ENCODE data around the gene DPM1. TPM values are rescaled to one million over a fixed set of nuclear protein-coding genes. Genes with fewer than 3 reads are reported as not detected.

DPM1 gene
- total RNA-seq, 6 donors from 2014 or later = 16.4 to 61.2 (median 28.4) TPM

DNA sequence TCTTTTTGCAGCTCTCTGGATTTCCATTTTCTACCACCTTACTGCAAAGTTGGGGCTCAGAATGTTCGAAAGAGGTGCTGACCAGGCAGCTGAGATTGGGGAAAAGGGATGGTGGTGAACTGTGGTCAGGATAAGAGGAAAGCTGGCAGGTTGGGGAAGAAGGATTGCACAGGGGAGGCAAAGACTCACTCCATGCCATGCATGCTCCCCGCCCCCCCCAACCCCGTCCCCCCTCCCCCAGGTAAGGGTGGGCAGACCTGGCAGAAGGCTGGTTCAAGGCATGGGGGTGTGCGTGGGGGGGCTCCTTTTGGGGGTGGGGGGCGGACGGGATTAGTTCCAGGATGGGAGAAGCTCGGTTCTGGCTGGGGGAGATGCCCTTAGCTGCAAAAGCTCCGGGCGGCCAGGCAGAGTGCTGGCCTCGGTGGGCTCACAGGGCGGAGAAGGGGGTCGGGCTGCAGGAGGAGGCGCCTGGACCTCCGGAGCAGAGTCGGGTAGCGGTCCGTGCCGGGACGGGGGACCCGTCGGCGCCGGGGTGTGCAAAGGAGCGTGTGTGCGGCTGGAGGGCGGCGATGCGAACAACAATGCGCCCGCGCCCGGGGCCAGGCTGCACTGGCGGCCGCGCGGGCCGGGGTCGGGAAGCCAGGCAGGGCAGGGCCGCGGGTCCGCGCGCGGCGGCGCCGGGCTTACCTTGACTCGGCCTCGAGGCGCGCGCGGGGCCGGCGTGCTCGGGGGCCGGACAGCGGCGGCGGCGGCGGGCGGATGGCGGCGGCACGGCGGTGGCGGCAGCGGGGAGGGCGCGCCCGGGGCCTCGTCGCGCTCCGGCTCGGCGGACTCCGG lies 28.0 kb downstream of the DPM1 start:
- Histone ChIP-seq H3K27ac (peak overlapping the region; percentile 97 to 100 (median 99)), H3K4me1 (peaks cover 37 to 50% (median 42%) of the 10 kb centered on the region in 4 donors), H3K9me3 (no peaks in the 10 kb centered on the region), H3K4me3 (peak overlapping the region; percentile 81 to 95 (median 94)), H3K36me3 (peaks cover 8 to 33% (median 13%) of the 10 kb centered on the region in 4 donors), H3K27me3 (no peaks in the 10 kb centered on the region)
- whole genome bisulfite sequencing, 2 donors = 0% methylated on average over 13 to 14 of the region's 79 CpGs
- peak in 1 of 2 donors; percentile 93 for DNase-seq
- ATAC-seq (ENCODE audit: low FRiP score in 2 of 2) = no peak
- no peak for TF ChIP-seq POLR2AphosphoS5 (IDR thresholded peaks at IDR 0.05)
- no peak for TF ChIP-seq CTCF (IDR thresholded peaks at IDR 0.05)
- TF ChIP-seq EP300 (IDR thresholded peaks at IDR 0.05) = no peak
- TF ChIP-seq POLR2A (IDR thresholded peaks at IDR 0.05) = no peak

GRCh38 chr20:50929299-50930138 lies 28.8 kb downstream of the DPM1 start:
- Histone ChIP-seq H3K4me1 (peaks cover 41 to 56% (median 49%) of the 10 kb centered on the region in 4 donors), H3K36me3 (peaks cover 0 to 25% (median 5%) of the 10 kb centered on the region in 4 donors), H3K9me3 (no peaks in the 10 kb centered on the region), H3K4me3 (peak overlapping the region; percentile 81 to 95 (median 94)), H3K27ac (peak overlapping the region; percentile 80 to 100 (median 84)), H3K27me3 (no peaks in the 10 kb centered on the region)
- WGBS, 2 donors = 6 to 11% methylated on average over 13 of the region's 13 CpGs
- TF ChIP-seq POLR2AphosphoS5 (IDR thresholded peaks at IDR 0.05) (peak; percentile 58 to 70), CTCF (IDR thresholded peaks at IDR 0.05) (peak; percentile 71 to 91 (median 84)), EP300 (IDR thresholded peaks at IDR 0.05) (no peak), POLR2A (IDR thresholded peaks at IDR 0.05) (no peak)
- ATAC-seq (ENCODE audit: low FRiP score in 2 of 2) (peak; percentile 75 to 95), DNase-seq (peak in 1 of 2 donors; percentile 97)

GRCh38 chr20:50928469-50928868 lies 29.9 kb downstream of the DPM1 start:
- Histone ChIP-seq H3K36me3 (peaks cover 0 to 20% (median under 1%) of the 10 kb centered on the region in 4 donors), H3K4me1 (peaks cover 46 to 65% (median 57%) of the 10 kb centered on the region in 4 donors), H3K9me3 (no peaks in the 10 kb centered on the region), H3K4me3 (peak overlapping the region in 2 of 4 donors; percentile 81 to 95), H3K27ac (peak overlapping the region in 1 of 4 donors; percentile 100), H3K27me3 (no peaks in the 10 kb centered on the region)
- TF ChIP-seq EP300 (IDR thresholded peaks at IDR 0.05) (no peak), CTCF (IDR thresholded peaks at IDR 0.05) (peak in 3 of 6 experiments; percentile 7 to 20 (median 12))
- no peak for ATAC-seq (ENCODE audit: low FRiP score in 2 of 2)
- DNase-seq = no peak
- WGBS, 2 donors = 56 to 69% methylated on average over 5 of the region's 5 CpGs

DNA sequence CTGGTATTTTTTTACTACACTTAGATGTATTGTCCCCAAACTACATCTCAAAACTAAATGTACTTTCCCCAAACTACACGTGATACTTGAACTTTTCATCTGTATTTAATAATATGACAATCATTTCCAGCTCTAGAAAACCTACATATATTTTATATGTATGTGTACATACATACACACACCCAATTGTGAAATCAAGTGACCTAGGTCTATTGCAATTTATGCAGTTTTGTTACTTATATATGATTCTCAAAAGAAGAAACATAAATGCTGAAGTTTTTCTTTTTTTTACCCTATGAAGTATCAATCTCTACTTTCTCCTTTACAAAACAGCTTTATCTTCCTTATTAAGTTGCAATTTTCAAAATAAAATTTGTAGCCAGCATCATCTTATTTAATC lies 31.8 kb downstream of the DPM1 start:
- H3K4me1 ChIP-seq = peaks cover 53 to 77% (median 68%) of the 10 kb centered on the region in 4 donors
- 36% methylated on average over 1 of the region's 1 CpG for WGBS, 2 donors

More for the DNA sequence above, 31.8 kb downstream of the DPM1 start:
- TF ChIP-seq CTCF (IDR thresholded peaks at IDR 0.05) (no peak), POLR2A (IDR thresholded peaks at IDR 0.05) (no peak), POLR2AphosphoS5 (IDR thresholded peaks at IDR 0.05) (no peak), EP300 (IDR thresholded peaks at IDR 0.05) (no peak)
- H3K36me3 ChIP-seq = peaks cover 0 to 20% (median 0%) of the 10 kb centered on the region in 4 donors
- DNase-seq = no peak
- no peaks in the 10 kb centered on the region for H3K9me3 ChIP-seq
- no peaks in the 10 kb centered on the region for H3K27me3 ChIP-seq
- H3K27ac ChIP-seq = no peak overlapping the region
- H3K4me3 ChIP-seq = no peak overlapping the region
- ATAC-seq (ENCODE audit: low FRiP score in 2 of 2) = no peak
